Measurements from ENCODE around the gene PACS1. TPM values are rescaled to one million over a fixed set of nuclear protein-coding genes. Genes with fewer than 3 reads are reported as not detected.
"Not testable (repeated sequence)": the region's sequence is repeated elsewhere in the genome, so short reads cannot be mapped to it uniquely, and the experiment has no call there.

Gene PACS1
- polyA plus RNA-seq, 3 donors = 8.1 to 36.8 (median 12.4) TPM

- Mint-ChIP-seq H3K4me1 (peaks cover 43% of the 10 kb centered on the region), H3K27ac (peak overlapping the region in 6 of 7 donors; percentile 30 to 89 (median 66))
- H3K27me3 Mint-ChIP-seq (ENCODE audit: low read depth in 3 of 3); H3K36me3 ChIP-seq (replicated peaks in 1 of 2; ENCODE audit: control insufficient read depth in 1 of 2, insufficient read depth in 2 of 2, low read length in 2 of 2); H2AFZ ChIP-seq (ENCODE audit: insufficient read depth, low read depth, low read length, poor library complexity, severe bottlenecking); H3K9me3 Mint-ChIP-seq; H3K4me3 Mint-ChIP-seq; H3K9me3 ChIP-seq (replicated peaks in 1 of 2; ENCODE audit: control insufficient read depth in 1 of 2, insufficient read depth in 1 of 2, low read length in 2 of 2); intact Hi-C loops (cut with micrococcal nuclease); H3K36me3 Mint-ChIP-seq; DNase-seq; H3K9ac ChIP-seq (ENCODE audit: insufficient read depth, low read length, poor library complexity, severe bottlenecking); H3K27me3 ChIP-seq (ENCODE audit: control insufficient read depth in 2 of 2, insufficient read depth in 2 of 2, low read length in 2 of 2): not testable (repeated sequence)
- peak overlapping the region; percentile 62 to 83 for H3K27ac ChIP-seq (ENCODE audit: low read depth in 1 of 2, low read length in 2 of 2)
- peaks cover 27% of the 10 kb centered on the region in 2 donors for H3K4me1 ChIP-seq (ENCODE audit: control insufficient read depth in 1 of 2, insufficient read depth in 2 of 2, low read length in 2 of 2)
- peaks cover 37% of the 10 kb centered on the region for H3K79me2 ChIP-seq (ENCODE audit: insufficient read depth, low read length)
- H3K4me2 ChIP-seq (replicated peaks; ENCODE audit: extremely low read depth, low read length, poor library complexity, severe bottlenecking) = peak overlapping the region; percentile 77
- H4K20me1 ChIP-seq (ENCODE audit: insufficient read depth, low read length) = peaks cover 12% of the 10 kb centered on the region
- WGBS (ENCODE audit: insufficient coverage) = no CpG with 5 or more reads among the region's 10 CpGs
- H3K4me3 ChIP-seq (replicated peaks in 1 of 3; ENCODE audit: low read depth in 2 of 3, low read length in 3 of 3) = peak overlapping the region in 1 of 3 experiments; percentile 73
Observed at GRCh38 chr11:66099746-66100145, 29.7 kb downstream of the PACS1 start.

- Mint-ChIP-seq H3K27me3 (ENCODE audit: low read depth in 3 of 3) (no peaks in the 10 kb centered on the region), H3K36me3 (peaks cover 4% of the 10 kb centered on the region in 2 donors), H3K4me1 (peaks cover 40% of the 10 kb centered on the region), H3K4me3 (peak overlapping the region; percentile 73 to 91), H3K27ac (peak overlapping the region; percentile 78 to 93 (median 89)), H3K9me3 (peaks cover 0 to 1% (median 0%) of the 10 kb centered on the region in 7 donors)
- Histone ChIP-seq H3K4me3 (replicated peaks in 1 of 3; ENCODE audit: low read depth in 2 of 3, low read length in 3 of 3) (peak overlapping the region; percentile 13 to 73 (median 35)), H3K4me1 (ENCODE audit: control insufficient read depth in 1 of 2, insufficient read depth in 2 of 2, low read length in 2 of 2) (peaks cover 27% of the 10 kb centered on the region in 2 donors), H3K36me3 (replicated peaks in 1 of 2; ENCODE audit: control insufficient read depth in 1 of 2, insufficient read depth in 2 of 2, low read length in 2 of 2) (peaks cover 0 to 4% of the 10 kb centered on the region in 2 donors), H3K27ac (ENCODE audit: low read depth in 1 of 2, low read length in 2 of 2) (peak overlapping the region; percentile 62 to 83), H3K9ac (ENCODE audit: insufficient read depth, low read length, poor library complexity, severe bottlenecking) (peak overlapping the region; percentile 62), H3K27me3 (ENCODE audit: control insufficient read depth in 2 of 2, insufficient read depth in 2 of 2, low read length in 2 of 2) (no peaks in the 10 kb centered on the region), H3K79me2 (ENCODE audit: insufficient read depth, low read length) (peaks cover 40% of the 10 kb centered on the region), H3K9me3 (replicated peaks in 1 of 2; ENCODE audit: control insufficient read depth in 1 of 2, insufficient read depth in 1 of 2, low read length in 2 of 2) (no peaks in the 10 kb centered on the region), H3K4me2 (replicated peaks; ENCODE audit: extremely low read depth, low read length, poor library complexity, severe bottlenecking) (peak overlapping the region; percentile 77), H4K20me1 (ENCODE audit: insufficient read depth, low read length) (peaks cover 12% of the 10 kb centered on the region), H2AFZ (ENCODE audit: insufficient read depth, low read depth, low read length, poor library complexity, severe bottlenecking) (peak overlapping the region; percentile 65)
- intact Hi-C loops (cut with micrococcal nuclease) = no loop called here
- TF ChIP-seq, protein P1, sequence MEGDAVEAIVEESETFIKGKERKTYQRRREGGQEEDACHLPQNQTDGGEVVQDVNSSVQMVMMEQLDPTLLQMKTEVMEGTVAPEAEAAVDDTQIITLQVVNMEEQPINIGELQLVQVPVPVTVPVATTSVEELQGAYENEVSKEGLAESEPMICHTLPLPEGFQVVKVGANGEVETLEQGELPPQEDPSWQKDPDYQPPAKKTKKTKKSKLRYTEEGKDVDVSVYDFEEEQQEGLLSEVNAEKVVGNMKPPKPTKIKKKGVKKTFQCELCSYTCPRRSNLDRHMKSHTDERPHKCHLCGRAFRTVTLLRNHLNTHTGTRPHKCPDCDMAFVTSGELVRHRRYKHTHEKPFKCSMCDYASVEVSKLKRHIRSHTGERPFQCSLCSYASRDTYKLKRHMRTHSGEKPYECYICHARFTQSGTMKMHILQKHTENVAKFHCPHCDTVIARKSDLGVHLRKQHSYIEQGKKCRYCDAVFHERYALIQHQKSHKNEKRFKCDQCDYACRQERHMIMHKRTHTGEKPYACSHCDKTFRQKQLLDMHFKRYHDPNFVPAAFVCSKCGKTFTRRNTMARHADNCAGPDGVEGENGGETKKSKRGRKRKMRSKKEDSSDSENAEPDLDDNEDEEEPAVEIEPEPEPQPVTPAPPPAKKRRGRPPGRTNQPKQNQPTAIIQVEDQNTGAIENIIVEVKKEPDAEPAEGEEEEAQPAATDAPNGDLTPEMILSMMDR (IDR thresholded peaks at IDR 0.05) = no peak
- DNase-seq = peak; percentile 61 to 71 (median 65)
- 4% methylated on average over 9 of the region's 14 CpGs for WGBS (ENCODE audit: insufficient coverage)
Observed at GRCh38 chr11:66100272-66101065, 30.4 kb downstream of the PACS1 start.
